IPS-15b (cell line): ENCODE data around the gene NLGN4X.
"Not testable (repeated sequence)": the region's sequence is repeated elsewhere in the genome, so short reads cannot be mapped to it uniquely, and the experiment has no call there.

ENCODE experiments used
- H3K27me3 ChIP-seq: one replicate; pipeline ENCODE4 v1.6.1; 2013; ENCODE audit warnings: low read length; ENCODE audit not compliant: control insufficient read depth, insufficient read depth
- H3K36me3 ChIP-seq: one replicate; pipeline ENCODE4 v1.6.1; 2013; ENCODE audit warnings: low read length; ENCODE audit not compliant: control insufficient read depth, insufficient read depth
- H3K4me1 ChIP-seq: one replicate; pipeline ENCODE4 v1.6.1; 2013; ENCODE audit warnings: mild to moderate bottlenecking, low read length; ENCODE audit not compliant: control insufficient read depth, insufficient read depth
- H3K4me3 ChIP-seq: one replicate; pipeline ENCODE4 v1.5.1; 2013; ENCODE audit warnings: low read depth, low read length
- H3K9ac ChIP-seq: one replicate; pipeline ENCODE4 v1.6.1; 2013; ENCODE audit warnings: low read depth, mild to moderate bottlenecking, low read length
- H3K9me3 ChIP-seq: one replicate; pipeline ENCODE4 v1.6.1; 2013; ENCODE audit warnings: mild to moderate bottlenecking, low read length; ENCODE audit not compliant: control insufficient read depth, insufficient read depth

The NLGN4X gene

DNA sequence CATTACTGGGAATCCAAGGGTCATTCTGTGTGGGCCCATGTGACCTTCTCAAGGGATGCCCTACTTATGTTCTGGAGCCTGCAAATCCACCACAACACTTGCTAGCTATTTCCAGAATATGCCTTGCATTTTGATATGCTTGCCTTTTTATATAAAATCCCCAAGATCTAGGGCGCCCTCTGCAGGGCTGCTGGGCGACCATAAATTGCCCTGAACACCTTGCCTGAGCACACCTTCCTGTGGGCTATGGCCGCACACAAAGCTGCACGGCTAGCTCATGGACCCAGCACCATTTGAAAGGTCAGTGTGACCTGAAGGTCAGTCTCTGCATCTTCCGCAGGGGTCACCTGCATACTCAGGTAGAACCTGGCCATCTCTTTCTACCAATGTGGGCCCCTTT, 311.7 kb downstream of the NLGN4X start:
- Histone ChIP-seq H3K4me3 (no peak overlapping the region), H3K9ac (no peak overlapping the region), H3K36me3 (no peaks in the 10 kb centered on the region), H3K4me1 (no peaks in the 10 kb centered on the region), H3K27me3 (no peaks in the 10 kb centered on the region), H3K9me3 (no peaks in the 10 kb centered on the region)

DNA sequence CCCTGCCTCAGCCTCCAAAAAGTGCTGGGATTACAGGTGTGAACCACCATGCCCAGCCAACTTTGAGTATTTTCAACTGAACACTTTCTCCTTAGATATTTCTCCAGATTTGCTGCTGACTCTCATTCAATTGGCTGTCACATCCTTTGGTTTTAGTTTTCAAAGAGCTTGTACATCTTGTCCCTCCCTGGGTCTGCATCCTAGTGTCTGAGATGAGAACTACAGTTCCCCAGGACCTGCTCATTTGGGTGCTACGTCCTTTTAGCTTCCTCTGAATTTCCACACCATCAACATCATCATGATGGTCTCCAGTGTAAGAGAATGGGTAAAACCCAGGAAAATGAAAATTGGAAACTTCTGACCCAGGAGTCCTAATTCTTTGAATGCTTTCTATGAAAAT, 312.9 kb downstream of the NLGN4X start:
- H3K36me3 ChIP-seq: no peaks in the 10 kb centered on the region
- H3K9me3 ChIP-seq: no peaks in the 10 kb centered on the region
- no peak overlapping the region for H3K4me3 ChIP-seq
- H3K4me1 ChIP-seq: no peaks in the 10 kb centered on the region
- H3K27me3 ChIP-seq: no peaks in the 10 kb centered on the region
- H3K9ac ChIP-seq: no peak overlapping the region

DNA sequence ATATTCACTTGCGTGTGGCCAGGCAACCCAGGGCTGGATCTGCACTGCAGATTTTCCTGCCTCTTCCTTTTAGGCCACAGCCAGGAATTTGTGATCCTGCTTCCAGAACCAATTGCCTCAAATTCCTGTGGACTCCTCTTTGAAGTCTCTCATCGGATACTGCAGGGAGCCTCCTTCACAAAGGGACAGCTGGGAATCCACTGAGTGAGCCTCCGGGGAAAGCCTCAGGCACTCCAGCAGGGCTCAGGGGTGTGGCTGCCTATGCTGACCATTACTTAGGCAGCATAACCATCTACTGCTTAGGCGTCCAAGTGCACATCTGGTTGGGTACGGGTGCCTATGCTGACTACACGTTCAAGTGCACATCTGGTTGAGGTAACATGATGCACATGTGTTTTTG, 321.5 kb downstream of the NLGN4X start:
- H3K4me3 ChIP-seq: no peak overlapping the region
- no peaks in the 10 kb centered on the region for H3K27me3 ChIP-seq
- H3K4me1 ChIP-seq: no peaks in the 10 kb centered on the region
- H3K9ac ChIP-seq: no peak overlapping the region
- H3K36me3 ChIP-seq: peaks cover 5% of the 10 kb centered on the region
- no peaks in the 10 kb centered on the region for H3K9me3 ChIP-seq

DNA sequence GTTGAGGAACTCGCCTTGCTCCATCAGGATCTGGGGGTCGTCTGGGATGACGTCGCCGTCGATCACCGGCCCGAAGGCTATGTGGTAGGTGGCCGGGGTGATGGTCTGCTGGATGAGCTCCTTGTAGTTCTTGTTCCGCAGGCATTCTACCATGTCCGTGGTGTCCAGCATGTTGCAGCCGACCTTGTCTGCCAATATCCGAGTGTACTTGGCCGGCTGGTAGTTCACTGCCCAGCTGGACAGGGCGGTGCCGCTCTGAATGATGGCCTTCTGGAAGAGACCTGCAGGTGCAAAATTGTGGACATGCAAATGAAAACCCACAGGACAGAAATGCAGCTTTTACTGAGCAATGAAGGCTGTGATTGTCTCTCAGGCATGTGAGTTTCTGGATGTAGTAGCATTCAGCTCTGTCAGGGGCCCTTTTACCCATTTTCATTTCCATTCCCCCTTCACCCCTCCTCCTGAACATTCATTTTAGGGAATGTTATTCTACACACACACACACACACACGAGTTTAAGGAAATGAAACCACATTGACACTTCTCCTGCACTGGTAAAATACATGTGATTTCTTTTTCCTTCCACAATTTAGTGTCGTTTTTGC, 325.0 kb downstream of the NLGN4X start:
- not testable (repeated sequence) for H3K27me3 ChIP-seq, H3K4me1 ChIP-seq, H3K36me3 ChIP-seq, H3K9me3 ChIP-seq, H3K4me3 ChIP-seq, H3K9ac ChIP-seq

DNA sequence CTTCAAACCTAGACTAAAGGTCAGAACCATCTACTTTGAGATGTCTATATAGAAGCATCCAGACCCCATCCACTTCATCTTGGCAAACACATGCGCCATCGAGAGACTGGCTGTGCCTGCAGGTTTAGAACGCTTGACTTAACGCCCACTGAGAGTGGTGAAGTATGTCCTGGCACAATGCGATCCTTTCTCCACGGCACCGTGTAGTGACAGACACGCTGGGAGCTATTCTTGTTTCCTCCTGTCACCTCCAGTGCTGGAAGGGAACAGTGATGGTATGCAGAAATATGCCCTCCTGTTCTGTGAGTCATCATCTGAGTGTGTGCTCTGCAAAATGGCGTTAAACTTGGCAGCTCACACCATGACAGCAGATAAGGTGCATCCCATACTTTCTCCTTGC, 330.2 kb downstream of the NLGN4X start:
- Histone ChIP-seq H3K36me3 (peaks cover 5% of the 10 kb centered on the region), H3K4me3 (no peak overlapping the region), H3K4me1 (no peaks in the 10 kb centered on the region)

DNA sequence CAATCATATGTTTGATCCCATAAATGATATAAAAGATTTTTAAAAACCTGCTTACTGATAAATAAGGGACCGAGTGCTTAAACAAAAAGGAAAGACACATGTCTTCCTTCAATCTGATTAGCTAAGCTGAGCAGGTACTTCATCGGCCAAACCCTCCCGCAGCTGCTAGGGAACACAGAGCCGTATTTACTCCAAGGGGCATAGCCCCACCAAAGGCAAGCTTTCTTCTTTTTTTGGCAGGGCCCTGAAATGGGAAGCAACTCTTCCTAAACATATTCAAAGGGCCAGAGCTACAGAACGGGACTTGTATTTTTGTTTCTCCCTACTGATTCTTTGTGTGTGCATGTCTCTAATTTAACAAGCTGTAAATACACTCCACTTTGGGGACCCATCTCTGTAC, 337.3 kb downstream of the NLGN4X start:
- Histone ChIP-seq H3K36me3 (no peaks in the 10 kb centered on the region), H3K27me3 (no peaks in the 10 kb centered on the region), H3K4me1 (no peaks in the 10 kb centered on the region), H3K9ac (no peak overlapping the region), H3K9me3 (no peaks in the 10 kb centered on the region), H3K4me3 (no peak overlapping the region)

More for the DNA sequence above, 330.2 kb downstream of the NLGN4X start:
- Histone ChIP-seq H3K27me3 (no peaks in the 10 kb centered on the region), H3K9ac (no peak overlapping the region), H3K9me3 (no peaks in the 10 kb centered on the region)

DNA sequence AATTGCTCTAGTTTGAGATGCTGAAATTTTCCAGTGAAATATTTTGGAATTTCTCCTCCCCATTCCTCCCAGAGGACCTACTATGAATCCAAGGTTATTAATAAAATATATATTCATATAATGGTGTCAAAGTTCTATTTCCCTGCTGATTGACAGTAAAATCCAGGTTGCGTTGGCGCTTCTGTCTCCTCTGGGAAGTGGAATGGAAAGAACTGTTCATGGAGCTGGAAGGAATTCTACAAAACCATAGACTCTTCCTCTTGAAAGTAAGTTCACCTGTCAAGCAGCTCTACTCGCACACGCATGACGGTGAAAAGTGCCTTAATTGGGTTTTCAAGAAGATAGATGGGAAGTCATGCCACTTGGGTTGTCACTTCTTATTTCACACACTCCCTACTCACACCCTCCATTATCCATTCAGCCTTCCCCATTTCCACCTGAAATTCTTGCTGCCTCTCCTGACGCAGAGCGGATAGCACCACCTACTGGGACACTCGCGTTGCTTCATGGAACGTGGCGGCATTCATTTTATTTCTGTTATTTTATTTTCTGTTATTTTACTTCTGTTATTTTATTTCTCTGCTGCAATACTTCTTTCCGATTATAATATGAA, 351.6 kb downstream of the NLGN4X start:
- Histone ChIP-seq H3K9ac (no peak overlapping the region), H3K9me3 (no peaks in the 10 kb centered on the region), H3K4me1 (peaks cover 7% of the 10 kb centered on the region), H3K4me3 (no peak overlapping the region), H3K27me3 (no peaks in the 10 kb centered on the region), H3K36me3 (no peaks in the 10 kb centered on the region)

DNA sequence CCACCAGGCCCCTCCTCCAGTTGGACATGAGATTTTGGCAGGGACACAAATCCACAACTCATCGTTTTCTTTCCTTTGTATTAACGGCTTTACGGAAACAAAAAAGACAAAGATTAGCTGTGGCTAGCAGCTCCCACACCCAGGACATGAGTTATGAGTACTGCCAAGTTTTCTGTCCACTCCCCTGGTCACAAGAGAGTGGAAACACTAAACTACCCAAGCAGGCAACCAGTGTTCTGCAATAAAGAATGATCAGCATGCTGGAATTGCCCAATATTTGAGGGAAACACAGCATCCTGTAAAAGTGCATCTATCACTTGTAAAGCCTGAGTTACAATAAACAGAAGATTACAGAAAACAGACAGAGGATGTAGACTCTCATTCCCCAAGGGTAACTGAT, 358.4 kb downstream of the NLGN4X start:
- Histone ChIP-seq H3K36me3 (no peaks in the 10 kb centered on the region), H3K9me3 (no peaks in the 10 kb centered on the region), H3K27me3 (no peaks in the 10 kb centered on the region), H3K4me3 (no peak overlapping the region), H3K9ac (no peak overlapping the region), H3K4me1 (peaks cover 4% of the 10 kb centered on the region)

DNA sequence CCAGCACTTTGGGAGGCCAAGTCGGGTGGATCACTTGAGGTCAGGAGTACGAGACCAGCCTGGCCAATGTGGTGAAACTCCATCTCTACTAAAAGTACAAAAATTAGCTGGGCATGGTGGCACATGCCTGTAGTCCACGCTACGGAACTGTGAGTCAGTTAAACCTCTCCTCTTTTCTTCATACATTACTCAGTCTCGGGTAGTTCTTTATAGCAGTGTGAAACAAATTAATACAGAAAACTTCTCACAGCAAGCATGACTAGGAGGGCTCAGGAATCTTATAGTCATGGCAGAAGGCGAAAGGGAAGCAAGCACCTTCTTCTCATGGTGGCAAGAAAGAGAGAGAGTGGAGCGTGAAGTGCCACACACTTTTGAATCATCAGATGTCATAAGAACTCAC, 358.9 kb downstream of the NLGN4X start:
- Histone ChIP-seq H3K9ac (no peak overlapping the region), H3K4me1 (peaks cover 4% of the 10 kb centered on the region), H3K4me3 (no peak overlapping the region), H3K27me3 (no peaks in the 10 kb centered on the region), H3K9me3 (no peaks in the 10 kb centered on the region), H3K36me3 (no peaks in the 10 kb centered on the region)

DNA sequence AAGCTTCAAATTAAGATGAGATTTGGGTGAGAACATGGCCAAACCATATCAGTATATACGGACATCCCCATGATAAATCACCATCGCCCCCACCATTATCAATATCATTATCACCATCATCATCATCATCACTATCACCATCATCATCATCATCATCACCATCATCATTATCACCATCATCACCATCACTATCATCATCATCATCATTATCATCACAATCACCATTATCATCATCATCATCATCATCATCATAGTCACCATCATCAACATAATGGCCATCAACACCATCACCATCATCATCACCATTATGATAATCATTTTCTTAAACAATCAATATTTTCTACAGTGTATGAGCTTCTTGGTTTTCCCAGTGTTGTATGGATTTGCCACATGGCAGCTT, 360.9 kb downstream of the NLGN4X start:
- H3K9ac ChIP-seq: no peak overlapping the region
- H3K36me3 ChIP-seq: no peaks in the 10 kb centered on the region
- no peaks in the 10 kb centered on the region for H3K4me1 ChIP-seq
- no peak overlapping the region for H3K4me3 ChIP-seq
- no peaks in the 10 kb centered on the region for H3K9me3 ChIP-seq
- H3K27me3 ChIP-seq: no peaks in the 10 kb centered on the region

DNA sequence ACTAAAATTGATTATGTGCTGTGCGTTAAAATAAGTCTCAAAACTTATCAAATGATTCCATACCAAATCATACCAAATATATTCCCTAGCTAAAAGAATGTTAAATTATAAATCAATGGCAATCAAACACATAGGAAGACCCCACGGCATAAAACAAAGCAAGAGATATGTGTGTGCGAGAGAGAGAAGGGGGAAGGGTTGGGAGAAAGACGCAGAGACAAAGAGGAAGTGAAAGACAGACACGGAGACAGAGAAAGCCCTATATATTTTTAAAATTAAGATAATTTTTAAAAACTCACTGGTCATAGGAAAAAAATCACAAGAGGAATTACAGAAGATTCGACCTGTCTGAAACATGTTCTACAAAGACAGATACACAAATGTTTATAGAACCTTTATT, 371.4 kb downstream of the NLGN4X start:
- Histone ChIP-seq H3K4me3 (no peak overlapping the region), H3K9me3 (no peaks in the 10 kb centered on the region), H3K27me3 (no peaks in the 10 kb centered on the region), H3K4me1 (no peaks in the 10 kb centered on the region), H3K9ac (no peak overlapping the region), H3K36me3 (no peaks in the 10 kb centered on the region)

DNA sequence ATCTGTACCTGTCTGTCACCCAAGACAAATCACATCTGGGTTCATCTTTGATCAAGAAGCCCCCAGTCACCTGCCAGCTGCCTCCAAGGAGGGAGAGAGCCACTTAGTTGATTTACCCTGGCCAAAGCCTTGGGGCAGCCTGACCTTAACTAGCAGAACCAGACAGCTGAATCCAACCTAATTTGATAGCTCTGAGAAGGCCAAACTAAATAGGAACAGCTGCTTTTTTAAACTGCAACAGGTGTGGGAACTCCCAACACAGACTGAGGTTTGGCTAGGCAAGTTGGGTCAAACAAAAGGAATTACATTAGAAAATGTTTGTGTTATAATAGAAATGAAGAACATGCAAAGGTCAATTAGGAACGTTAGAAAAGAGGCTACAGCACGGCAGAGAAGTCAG, 375.7 kb downstream of the NLGN4X start:
- no peak overlapping the region for H3K4me3 ChIP-seq
- H3K27me3 ChIP-seq: no peaks in the 10 kb centered on the region
- H3K9me3 ChIP-seq: no peaks in the 10 kb centered on the region
- no peaks in the 10 kb centered on the region for H3K36me3 ChIP-seq
- no peak overlapping the region for H3K9ac ChIP-seq
- H3K4me1 ChIP-seq: no peaks in the 10 kb centered on the region
